HepG2 (cell line): ENCODE results near the gene RING1. TPM values are rescaled to one million over a fixed set of nuclear protein-coding genes. Genes with fewer than 3 reads are reported as not detected.
A peak's percentile ranks its signal among the peaks of the same experiment; 100 is the strongest.

Source experiments
- AHR ChIP-seq: IDR thresholded peaks from 2 replicates; pipeline ENCODE4 v1.6.1; 2018; ENCODE audit warnings: missing genetic modification reagents, missing compliant biosample characterization
- ATF7 ChIP-seq, 2 experiments: fragments of 450-650 bp in 1 of 2; sonication (generic) in 1 of 2; formaldehyde crosslinking in 1 of 2; IDR thresholded peaks; 2 replicates each; pipeline versions ENCODE4 v1.4.0 to v1.6.1; 2016 to 2020; ENCODE audit warnings: antibody characterized with exemption in 1 of 2, mild to moderate bottlenecking in 1 of 2, missing genetic modification reagents in 1 of 2
- BRD4 ChIP-seq: sonication (generic); formaldehyde crosslinking; IDR thresholded peaks from 2 replicates; pipeline ENCODE4 v1.4.0; 2020; ENCODE audit warnings: missing genetic modification reagents
- FOXO4 ChIP-seq: sonication (generic); formaldehyde crosslinking; conservative IDR thresholded peaks from 2 replicates; pipeline ENCODE4 v1.8.1; 2023; ENCODE audit warnings: missing genetic modification reagents
- KMT2B ChIP-seq: IDR thresholded peaks from 2 replicates; pipeline ENCODE4 v1.6.1; 2016; ENCODE audit warnings: missing genetic modification reagents, missing compliant biosample characterization
- NKX3-1 ChIP-seq: sonication (generic); formaldehyde crosslinking; IDR thresholded peaks from 2 replicates; pipeline ENCODE4 v1.5.0; 2020; ENCODE audit warnings: missing genetic modification reagents
- TRIM22 ChIP-seq: fragments of 450-650 bp; IDR thresholded peaks from 2 replicates; pipeline ENCODE4 v1.6.1; 2017
- ZC3H4 ChIP-seq: sonication (generic); formaldehyde crosslinking; IDR thresholded peaks from 2 replicates; pipeline ENCODE4 v1.4.0; 2020; ENCODE audit warnings: missing genetic modification reagents, borderline replicate concordance
- ZFP36 ChIP-seq: fragments of 150-350 bp; IDR thresholded peaks from 2 replicates; pipeline ENCODE4 v1.6.1; 2018; ENCODE audit warnings: borderline replicate concordance, low read length, low read depth; ENCODE audit not compliant: partially characterized antibody
- ZNF124 ChIP-seq: sonication (generic); formaldehyde crosslinking; IDR thresholded peaks from 2 replicates; pipeline ENCODE4 v1.4.0; 2020; ENCODE audit warnings: missing genetic modification reagents
- ZNF180 ChIP-seq: sonication (generic); formaldehyde crosslinking; IDR thresholded peaks from 2 replicates; pipeline ENCODE4 v1.4.0; 2020; ENCODE audit warnings: low read depth, missing genetic modification reagents, borderline replicate concordance
- ZNF296 ChIP-seq: sonication (generic); formaldehyde crosslinking; conservative IDR thresholded peaks from 2 replicates; pipeline ENCODE4 v1.5.0; 2020; ENCODE audit warnings: mild to moderate bottlenecking, missing genetic modification reagents
- ZNF335 ChIP-seq: sonication (generic); formaldehyde crosslinking; IDR thresholded peaks from 2 replicates; pipeline ENCODE4 v1.4.0; 2020; ENCODE audit warnings: missing genetic modification reagents
- ZXDC ChIP-seq: sonication (generic); formaldehyde crosslinking; IDR thresholded peaks from 2 replicates; pipeline ENCODE4 v1.5.0; 2020; ENCODE audit warnings: mild to moderate bottlenecking, missing genetic modification reagents
- polyA plus RNA-seq, 8 experiments: library from polyadenylated mRNA; depleted of rRNA in 3 of 8; stranded (reverse) in 7 of 8; unstranded in 1 of 8; fragments of >200 nt; fragmentation: Illumina TruSeq in 4 of 8; extraction: Trizol in 4 of 8; gene quantifications; 2 replicates each; pipeline versions ENCODE4 v1.2.1 to v1.2.3, GENCODE V29; 2011 to 2016; ENCODE audit warnings: low read depth in 4 of 8, missing spikeins in 1 of 8, mixed read lengths in 1 of 8; ENCODE audit not compliant: insufficient read depth in 1 of 8
- total RNA-seq, 5 experiments: library from RNA; depleted of rRNA; stranded (reverse); fragments of >200 nt; fragmentation: Illumina TruSeq; extraction: Trizol; gene quantifications; 2 replicates each; pipeline ENCODE4 v1.2.3, GENCODE V29; 2016; ENCODE audit warnings: low read depth in 1 of 5
- TF ChIP-seq, protein P1 (sequence below): sonication (generic); formaldehyde crosslinking; IDR thresholded peaks from 2 replicates; pipeline ENCODE4 v1.4.0; 2020; ENCODE audit warnings: missing genetic modification reagents
- TF ChIP-seq, protein P2 (sequence below): sonication (generic); formaldehyde crosslinking; IDR thresholded peaks from 2 replicates; pipeline ENCODE4 v1.4.0; 2020; ENCODE audit warnings: low read depth, missing genetic modification reagents

Gene RING1
- total and polyA plus RNA-seq, 2 of the 13 experiments (the other 11 are each of a cell fraction or from before 2014, with no cell fraction given) = 23.9 to 33.6 TPM

DNA sequence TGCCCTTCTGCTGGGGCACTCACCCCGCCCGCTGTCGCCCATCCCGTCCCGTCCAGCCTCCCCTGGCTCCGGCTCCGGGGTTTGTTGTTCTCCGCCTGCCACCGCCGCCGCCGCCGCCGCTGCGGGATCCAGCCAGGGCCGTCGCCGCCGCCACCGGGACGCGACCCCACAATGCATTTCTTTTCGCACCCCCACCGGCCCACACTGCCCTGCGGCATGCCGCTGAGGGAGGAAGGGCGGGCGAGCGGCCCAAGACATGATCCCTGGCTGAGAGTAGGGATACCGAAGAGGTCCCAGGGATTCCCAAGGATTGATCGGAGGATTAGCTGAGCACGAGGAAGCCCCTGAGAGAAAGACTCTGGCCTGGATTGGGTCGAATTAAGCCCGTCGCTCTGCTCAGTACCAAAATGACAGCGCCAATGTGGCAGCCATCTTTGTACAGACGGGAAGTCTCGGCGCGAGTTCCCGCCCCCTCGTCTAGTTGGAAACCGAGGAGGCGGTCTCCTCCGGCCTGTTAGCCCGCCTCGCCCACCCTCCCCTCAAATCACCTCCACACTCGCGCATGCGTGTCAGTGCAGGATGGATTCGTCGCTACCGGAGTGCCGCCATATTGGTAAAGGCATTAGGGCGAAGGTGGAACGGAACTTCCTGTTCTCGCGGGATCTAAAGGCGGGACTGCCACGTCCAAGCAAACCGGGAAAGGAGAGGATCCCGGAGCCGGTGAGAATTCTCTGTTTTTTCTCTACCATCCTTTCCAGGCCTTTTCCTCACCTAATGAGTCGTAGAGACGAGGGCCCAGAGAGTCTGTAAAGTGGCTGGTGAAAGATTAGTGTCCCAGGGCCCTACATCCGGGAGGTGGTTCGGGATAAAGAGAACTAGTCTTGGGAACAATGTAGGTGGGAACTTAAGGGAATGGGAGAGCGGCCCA is 7.8 kb upstream of the RING1 start, which contains the start of the genes RXRB and SLC39A7 (continued):
- TF ChIP-seq ZXDC (CRISPR knock-in tag) (no peak; the same call in 1 of the 2 replicates), ATF7 (IDR thresholded peaks at IDR 0.05) (no peak), ATF7 (CRISPR knock-in tag; IDR thresholded peaks at IDR 0.05) (peak; percentile 67; the same call in 1 of the 2 replicates), ZNF335 (CRISPR knock-in tag) (no peak), TRIM22 (no peak), BRD4 (CRISPR knock-in tag) (peak; percentile 98), AHR (CRISPR knock-in tag) (no peak; the same call in 1 of the 2 replicates), NKX3-1 (CRISPR knock-in tag) (peak; percentile 72), ZNF180 (CRISPR knock-in tag) (peak; percentile 69; the same call in 1 of the 2 replicates), KMT2B (CRISPR knock-in tag) (peak; percentile 17), ZC3H4 (peak; percentile 4; the same call in 1 of the 2 replicates), FOXO4 (CRISPR knock-in tag) (no peak), ZFP36 (no peak), ZNF296 (CRISPR knock-in tag) (no peak), ZNF124 (peak; percentile 15; the same call in 1 of the 2 replicates)
- TF ChIP-seq, protein P1, sequence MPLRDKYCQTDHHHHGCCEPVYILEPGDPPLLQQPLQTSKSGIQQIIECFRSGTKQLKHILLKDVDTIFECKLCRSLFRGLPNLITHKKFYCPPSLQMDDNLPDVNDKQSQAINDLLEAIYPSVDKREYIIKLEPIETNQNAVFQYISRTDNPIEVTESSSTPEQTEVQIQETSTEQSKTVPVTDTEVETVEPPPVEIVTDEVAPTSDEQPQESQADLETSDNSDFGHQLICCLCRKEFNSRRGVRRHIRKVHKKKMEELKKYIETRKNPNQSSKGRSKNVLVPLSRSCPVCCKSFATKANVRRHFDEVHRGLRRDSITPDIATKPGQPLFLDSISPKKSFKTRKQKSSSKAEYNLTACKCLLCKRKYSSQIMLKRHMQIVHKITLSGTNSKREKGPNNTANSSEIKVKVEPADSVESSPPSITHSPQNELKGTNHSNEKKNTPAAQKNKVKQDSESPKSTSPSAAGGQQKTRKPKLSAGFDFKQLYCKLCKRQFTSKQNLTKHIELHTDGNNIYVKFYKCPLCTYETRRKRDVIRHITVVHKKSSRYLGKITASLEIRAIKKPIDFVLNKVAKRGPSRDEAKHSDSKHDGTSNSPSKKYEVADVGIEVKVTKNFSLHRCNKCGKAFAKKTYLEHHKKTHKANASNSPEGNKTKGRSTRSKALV (CRISPR knock-in tag) = peak; percentile 71; the same call in 1 of the 2 replicates
- TF ChIP-seq, protein P2, sequence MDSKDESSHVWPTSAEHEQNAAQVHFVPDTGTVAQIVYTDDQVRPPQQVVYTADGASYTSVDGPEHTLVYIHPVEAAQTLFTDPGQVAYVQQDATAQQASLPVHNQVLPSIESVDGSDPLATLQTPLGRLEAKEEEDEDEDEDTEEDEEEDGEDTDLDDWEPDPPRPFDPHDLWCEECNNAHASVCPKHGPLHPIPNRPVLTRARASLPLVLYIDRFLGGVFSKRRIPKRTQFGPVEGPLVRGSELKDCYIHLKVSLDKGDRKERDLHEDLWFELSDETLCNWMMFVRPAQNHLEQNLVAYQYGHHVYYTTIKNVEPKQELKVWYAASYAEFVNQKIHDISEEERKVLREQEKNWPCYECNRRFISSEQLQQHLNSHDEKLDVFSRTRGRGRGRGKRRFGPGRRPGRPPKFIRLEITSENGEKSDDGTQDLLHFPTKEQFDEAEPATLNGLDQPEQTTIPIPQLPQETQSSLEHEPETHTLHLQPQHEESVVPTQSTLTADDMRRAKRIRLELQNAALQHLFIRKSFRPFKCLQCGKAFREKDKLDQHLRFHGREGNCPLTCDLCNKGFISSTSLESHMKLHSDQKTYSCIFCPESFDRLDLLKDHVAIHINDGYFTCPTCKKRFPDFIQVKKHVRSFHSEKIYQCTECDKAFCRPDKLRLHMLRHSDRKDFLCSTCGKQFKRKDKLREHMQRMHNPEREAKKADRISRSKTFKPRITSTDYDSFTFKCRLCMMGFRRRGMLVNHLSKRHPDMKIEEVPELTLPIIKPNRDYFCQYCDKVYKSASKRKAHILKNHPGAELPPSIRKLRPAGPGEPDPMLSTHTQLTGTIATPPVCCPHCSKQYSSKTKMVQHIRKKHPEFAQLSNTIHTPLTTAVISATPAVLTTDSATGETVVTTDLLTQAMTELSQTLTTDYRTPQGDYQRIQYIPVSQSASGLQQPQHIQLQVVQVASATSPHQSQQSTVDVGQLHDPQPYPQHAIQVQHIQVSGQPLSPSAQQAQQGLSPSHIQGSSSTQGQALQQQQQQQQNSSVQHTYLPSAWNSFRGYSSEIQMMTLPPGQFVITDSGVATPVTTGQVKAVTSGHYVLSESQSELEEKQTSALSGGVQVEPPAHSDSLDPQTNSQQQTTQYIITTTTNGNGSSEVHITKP = no peak
